Coronary artery (tissue), 2 donors: ENCODE data around the gene GNA14.

Experiments
- DNase-seq: peaks from one replicate; pipeline ENCODE4 v3.0.0-alpha.2; 2017; ENCODE audit warnings: low spot score
- H3K27ac ChIP-seq, 2 donors: fragments of 200-600 bp; sonication (generic); one replicate each; pipeline ENCODE4 v1.5.1; 2016 to 2019
- H3K4me3 ChIP-seq: fragments of 200-600 bp; sonication (generic); 2 replicates; pipeline ENCODE4 v1.5.1; 2016; ENCODE audit warnings: mild to moderate bottlenecking, moderate library complexity
- TF ChIP-seq, protein P1 (sequence below): fragments of 200-600 bp; sonication (generic); IDR thresholded peaks from one replicate; pipeline ENCODE4 v1.5.1; 2019; ENCODE audit warnings: antibody characterized with exemption

GNA14 gene

DNA sequence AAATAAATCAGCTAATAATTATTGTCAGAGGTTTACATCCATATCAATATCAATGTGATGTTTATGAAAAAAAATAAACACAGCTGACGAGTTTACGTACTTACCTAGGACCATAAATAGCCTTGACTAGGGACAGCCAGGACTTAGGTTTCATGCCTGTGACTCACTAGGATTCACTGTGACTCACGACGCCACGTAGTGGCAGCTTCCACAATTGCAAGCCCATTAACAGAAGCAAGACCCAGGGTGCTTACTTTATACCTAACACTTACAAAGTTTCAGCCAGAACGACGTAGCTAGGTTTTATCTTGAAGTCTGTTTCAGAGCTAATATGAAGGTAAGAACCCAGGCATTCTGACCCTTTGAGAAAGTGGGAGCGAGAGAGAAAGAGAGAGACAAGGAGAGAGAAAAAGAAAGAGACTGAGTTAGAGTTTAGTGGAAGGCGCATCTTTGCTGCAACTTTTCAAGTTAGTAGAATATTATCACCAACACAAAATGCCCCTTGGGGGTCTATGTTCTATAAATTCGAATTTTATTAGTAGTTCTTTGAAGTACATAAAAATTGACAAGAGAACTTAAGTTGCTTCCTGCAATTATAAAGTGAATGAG, 191.2 kb downstream of the GNA14 start:
- H3K4me3 ChIP-seq: no peak overlapping the region
- TF ChIP-seq, protein P1, sequence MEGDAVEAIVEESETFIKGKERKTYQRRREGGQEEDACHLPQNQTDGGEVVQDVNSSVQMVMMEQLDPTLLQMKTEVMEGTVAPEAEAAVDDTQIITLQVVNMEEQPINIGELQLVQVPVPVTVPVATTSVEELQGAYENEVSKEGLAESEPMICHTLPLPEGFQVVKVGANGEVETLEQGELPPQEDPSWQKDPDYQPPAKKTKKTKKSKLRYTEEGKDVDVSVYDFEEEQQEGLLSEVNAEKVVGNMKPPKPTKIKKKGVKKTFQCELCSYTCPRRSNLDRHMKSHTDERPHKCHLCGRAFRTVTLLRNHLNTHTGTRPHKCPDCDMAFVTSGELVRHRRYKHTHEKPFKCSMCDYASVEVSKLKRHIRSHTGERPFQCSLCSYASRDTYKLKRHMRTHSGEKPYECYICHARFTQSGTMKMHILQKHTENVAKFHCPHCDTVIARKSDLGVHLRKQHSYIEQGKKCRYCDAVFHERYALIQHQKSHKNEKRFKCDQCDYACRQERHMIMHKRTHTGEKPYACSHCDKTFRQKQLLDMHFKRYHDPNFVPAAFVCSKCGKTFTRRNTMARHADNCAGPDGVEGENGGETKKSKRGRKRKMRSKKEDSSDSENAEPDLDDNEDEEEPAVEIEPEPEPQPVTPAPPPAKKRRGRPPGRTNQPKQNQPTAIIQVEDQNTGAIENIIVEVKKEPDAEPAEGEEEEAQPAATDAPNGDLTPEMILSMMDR: peak; percentile 81
- no peak overlapping the region for H3K27ac ChIP-seq
- peak; percentile 81 for DNase-seq

DNA sequence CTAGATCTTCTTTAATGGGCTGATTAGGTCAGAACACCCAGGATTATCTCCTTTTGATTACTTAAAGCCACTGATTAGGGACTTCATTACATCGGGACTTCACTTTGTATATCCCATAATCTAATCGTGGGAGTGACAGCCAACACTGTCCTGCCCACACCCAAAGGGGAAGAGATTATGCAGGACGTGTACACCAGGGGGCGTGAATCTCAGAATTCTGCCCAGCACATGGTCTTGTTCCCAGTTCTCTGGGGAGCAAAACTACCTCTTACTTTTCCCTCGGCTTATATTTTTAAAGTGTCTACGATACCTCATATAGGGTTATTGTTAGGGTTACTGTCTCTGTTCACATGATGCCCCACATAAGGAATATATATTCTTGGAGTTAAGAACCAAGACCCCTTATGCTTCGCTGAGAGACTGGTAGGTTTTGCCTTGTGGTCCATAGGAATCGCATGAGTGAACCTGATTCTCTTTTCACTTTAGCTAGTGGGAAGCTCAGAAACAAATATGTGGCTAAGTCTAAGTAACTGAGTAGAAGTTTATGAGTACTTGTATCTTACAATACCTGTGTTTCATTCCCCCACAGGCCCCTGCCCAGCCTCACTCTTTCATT, 192.7 kb downstream of the GNA14 start:
- TF ChIP-seq, protein P1: no peak
- no peak overlapping the region for H3K27ac ChIP-seq
- no peak overlapping the region for H3K4me3 ChIP-seq
- no peak for DNase-seq

DNA sequence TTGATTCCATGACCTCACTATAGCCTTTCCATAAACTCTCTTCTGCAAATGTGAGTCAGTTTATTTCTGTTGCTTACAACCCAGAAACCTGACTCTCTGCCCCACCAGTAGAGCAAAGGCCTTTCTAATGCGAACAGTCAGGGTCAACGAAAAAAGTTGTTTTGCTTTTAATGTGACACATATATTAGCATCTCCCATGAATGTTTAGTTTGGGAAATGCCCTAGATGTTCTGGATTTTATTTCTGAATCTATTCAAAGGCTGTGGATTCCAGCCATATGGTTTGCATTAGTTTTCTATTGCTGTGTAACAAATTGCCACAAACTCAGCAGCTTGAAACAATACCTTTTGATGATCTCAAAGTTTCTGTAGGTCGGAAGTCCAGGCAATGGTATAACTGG, 193.5 kb downstream of the GNA14 start:
- Histone ChIP-seq H3K4me3 (no peak overlapping the region), H3K27ac (no peak overlapping the region)
- no peak for DNase-seq
- TF ChIP-seq, protein P1: no peak

GRCh38 chr9:77453825-77454647, 194.1 kb downstream of the GNA14 start:
- Histone ChIP-seq H3K4me3 (no peak overlapping the region), H3K27ac (no peak overlapping the region)
- no peak for DNase-seq

GRCh38 chr9:77451507-77451906, 196.6 kb downstream of the GNA14 start:
- TF ChIP-seq, protein P1: no peak
- Histone ChIP-seq H3K27ac (no peak overlapping the region), H3K4me3 (no peak overlapping the region)
- no peak for DNase-seq

More at GRCh38 chr9:77453825-77454647, 194.1 kb downstream of the GNA14 start:
- TF ChIP-seq, protein P1: no peak

DNA sequence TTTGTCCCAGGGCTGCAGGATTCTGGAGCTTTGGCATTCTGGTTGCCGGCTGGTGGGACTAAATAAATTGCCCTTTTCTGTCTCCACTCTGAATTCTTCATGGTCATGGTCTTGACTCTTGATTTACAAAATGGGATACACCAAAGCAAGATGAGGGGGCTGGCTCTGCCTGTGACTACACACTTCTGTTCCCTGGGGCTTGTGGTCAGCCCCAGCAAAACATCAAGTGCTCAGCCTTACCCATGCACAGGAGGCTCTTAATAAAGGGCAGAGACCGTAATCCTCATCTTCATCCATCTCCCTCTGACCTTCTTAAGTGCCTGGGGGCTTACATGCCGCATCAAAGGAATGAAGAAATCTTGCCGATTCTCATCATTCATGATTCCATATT, 198.0 kb downstream of the GNA14 start:
- DNase-seq: no peak
- TF ChIP-seq, protein P1: no peak
- Histone ChIP-seq H3K4me3 (no peak overlapping the region), H3K27ac (no peak overlapping the region)
